Measurements from ENCODE around the gene GNAT2.

DNA sequence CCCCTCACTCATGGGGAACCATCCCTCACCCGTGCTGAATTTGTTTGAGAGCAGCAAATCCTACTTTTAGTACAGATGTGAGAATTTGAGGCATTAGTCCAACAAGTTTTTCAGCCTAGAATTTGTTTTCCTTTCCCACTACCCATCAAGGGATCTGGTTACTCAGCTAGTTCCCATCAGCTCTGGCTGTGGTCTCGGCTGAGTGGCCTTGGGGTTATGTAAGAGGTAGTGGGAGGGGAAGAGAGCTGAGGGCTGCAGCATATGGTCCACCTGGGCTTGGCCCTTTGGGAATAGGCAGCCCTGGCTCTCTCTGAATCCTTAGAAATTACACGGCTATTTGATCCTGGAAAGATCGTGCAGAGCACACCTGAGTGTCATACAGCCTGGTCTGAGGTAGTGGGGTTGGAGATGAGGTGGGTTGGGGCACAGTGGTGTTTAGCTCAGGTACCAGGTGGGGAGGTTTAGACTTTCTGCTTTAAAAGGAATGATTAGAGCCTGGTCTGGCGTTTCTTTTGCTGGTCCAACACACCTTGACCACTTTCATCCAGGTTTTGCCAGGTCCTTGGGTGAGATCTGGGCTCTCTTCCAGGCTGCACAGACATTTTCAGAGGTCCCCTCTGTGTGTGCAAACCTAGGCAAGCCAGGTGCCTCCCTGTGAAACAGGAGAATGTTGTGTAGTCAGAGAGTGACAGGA lies 40.7 kb upstream of the GNAT2 start:
- TF ChIP-seq ZNF266 (tag by site-specific recombination; IDR thresholded peaks at IDR 0.05; ENCODE audit: low read depth) (no peak), ZNF202 (tag by site-specific recombination; IDR thresholded peaks at IDR 0.05; ENCODE audit: borderline replicate concordance) (no peak), ZNF76 (tag by site-specific recombination; IDR thresholded peaks at IDR 0.05; ENCODE audit: borderline replicate concordance, low read depth) (no peak), TCF7L2 (IDR thresholded peaks at IDR 0.05; ENCODE audit: borderline replicate concordance, low read depth, low read length) (no peak), YY1 (tag by site-specific recombination; IDR thresholded peaks at IDR 0.05) (no peak), ZNF274 (IDR thresholded peaks at IDR 0.05; ENCODE audit: low read length) (no peak), ZNF274 (tag by site-specific recombination; IDR thresholded peaks at IDR 0.05; ENCODE audit: borderline replicate concordance) (no peak), ZNF146 (tag by site-specific recombination; IDR thresholded peaks at IDR 0.05) (no peak), ZNF433 (tag by site-specific recombination; IDR thresholded peaks at IDR 0.05; ENCODE audit: low read depth) (no peak)
- TF ChIP-seq, protein P1, sequence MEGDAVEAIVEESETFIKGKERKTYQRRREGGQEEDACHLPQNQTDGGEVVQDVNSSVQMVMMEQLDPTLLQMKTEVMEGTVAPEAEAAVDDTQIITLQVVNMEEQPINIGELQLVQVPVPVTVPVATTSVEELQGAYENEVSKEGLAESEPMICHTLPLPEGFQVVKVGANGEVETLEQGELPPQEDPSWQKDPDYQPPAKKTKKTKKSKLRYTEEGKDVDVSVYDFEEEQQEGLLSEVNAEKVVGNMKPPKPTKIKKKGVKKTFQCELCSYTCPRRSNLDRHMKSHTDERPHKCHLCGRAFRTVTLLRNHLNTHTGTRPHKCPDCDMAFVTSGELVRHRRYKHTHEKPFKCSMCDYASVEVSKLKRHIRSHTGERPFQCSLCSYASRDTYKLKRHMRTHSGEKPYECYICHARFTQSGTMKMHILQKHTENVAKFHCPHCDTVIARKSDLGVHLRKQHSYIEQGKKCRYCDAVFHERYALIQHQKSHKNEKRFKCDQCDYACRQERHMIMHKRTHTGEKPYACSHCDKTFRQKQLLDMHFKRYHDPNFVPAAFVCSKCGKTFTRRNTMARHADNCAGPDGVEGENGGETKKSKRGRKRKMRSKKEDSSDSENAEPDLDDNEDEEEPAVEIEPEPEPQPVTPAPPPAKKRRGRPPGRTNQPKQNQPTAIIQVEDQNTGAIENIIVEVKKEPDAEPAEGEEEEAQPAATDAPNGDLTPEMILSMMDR (tag by site-specific recombination; IDR thresholded peaks at IDR 0.05) = no peak
- TF ChIP-seq, protein P2, sequence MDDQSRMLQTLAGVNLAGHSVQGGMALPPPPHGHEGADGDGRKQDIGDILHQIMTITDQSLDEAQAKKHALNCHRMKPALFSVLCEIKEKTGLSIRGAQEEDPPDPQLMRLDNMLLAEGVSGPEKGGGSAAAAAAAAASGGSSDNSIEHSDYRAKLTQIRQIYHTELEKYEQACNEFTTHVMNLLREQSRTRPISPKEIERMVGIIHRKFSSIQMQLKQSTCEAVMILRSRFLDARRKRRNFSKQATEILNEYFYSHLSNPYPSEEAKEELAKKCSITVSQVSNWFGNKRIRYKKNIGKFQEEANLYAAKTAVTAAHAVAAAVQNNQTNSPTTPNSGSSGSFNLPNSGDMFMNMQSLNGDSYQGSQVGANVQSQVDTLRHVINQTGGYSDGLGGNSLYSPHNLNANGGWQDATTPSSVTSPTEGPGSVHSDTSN (CRISPR knock-in tag; IDR thresholded peaks at IDR 0.05) = no peak
- TF ChIP-seq, protein P3, sequence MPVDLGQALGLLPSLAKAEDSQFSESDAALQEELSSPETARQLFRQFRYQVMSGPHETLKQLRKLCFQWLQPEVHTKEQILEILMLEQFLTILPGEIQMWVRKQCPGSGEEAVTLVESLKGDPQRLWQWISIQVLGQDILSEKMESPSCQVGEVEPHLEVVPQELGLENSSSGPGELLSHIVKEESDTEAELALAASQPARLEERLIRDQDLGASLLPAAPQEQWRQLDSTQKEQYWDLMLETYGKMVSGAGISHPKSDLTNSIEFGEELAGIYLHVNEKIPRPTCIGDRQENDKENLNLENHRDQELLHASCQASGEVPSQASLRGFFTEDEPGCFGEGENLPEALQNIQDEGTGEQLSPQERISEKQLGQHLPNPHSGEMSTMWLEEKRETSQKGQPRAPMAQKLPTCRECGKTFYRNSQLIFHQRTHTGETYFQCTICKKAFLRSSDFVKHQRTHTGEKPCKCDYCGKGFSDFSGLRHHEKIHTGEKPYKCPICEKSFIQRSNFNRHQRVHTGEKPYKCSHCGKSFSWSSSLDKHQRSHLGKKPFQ (tag by site-specific recombination; IDR thresholded peaks at IDR 0.05) = no peak
- TF ChIP-seq, protein P4, sequence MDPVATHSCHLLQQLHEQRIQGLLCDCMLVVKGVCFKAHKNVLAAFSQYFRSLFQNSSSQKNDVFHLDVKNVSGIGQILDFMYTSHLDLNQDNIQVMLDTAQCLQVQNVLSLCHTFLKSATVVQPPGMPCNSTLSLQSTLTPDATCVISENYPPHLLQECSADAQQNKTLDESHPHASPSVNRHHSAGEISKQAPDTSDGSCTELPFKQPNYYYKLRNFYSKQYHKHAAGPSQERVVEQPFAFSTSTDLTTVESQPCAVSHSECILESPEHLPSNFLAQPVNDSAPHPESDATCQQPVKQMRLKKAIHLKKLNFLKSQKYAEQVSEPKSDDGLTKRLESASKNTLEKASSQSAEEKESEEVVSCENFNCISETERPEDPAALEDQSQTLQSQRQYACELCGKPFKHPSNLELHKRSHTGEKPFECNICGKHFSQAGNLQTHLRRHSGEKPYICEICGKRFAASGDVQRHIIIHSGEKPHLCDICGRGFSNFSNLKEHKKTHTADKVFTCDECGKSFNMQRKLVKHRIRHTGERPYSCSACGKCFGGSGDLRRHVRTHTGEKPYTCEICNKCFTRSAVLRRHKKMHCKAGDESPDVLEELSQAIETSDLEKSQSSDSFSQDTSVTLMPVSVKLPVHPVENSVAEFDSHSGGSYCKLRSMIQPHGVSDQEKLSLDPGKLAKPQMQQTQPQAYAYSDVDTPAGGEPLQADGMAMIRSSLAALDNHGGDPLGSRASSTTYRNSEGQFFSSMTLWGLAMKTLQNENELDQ (tag by site-specific recombination; IDR thresholded peaks at IDR 0.05; ENCODE audit: low read depth) = no peak
